UCSD-AML1 (cell line): ENCODE results near the gene DTX2.
A peak's percentile ranks its signal among the peaks of the same experiment; 100 is the strongest.
"Not testable (repeated sequence)": the region's sequence is repeated elsewhere in the genome, so short reads cannot be mapped to it uniquely, and the experiment has no call there.

ENCODE experiments used
- DNase-seq: peaks from one replicate; lab custom pipeline; 2025; ENCODE audit not compliant: unreplicated experiment; lab: John Stamatoyannopoulos, UW

Gene DTX2

DNA sequence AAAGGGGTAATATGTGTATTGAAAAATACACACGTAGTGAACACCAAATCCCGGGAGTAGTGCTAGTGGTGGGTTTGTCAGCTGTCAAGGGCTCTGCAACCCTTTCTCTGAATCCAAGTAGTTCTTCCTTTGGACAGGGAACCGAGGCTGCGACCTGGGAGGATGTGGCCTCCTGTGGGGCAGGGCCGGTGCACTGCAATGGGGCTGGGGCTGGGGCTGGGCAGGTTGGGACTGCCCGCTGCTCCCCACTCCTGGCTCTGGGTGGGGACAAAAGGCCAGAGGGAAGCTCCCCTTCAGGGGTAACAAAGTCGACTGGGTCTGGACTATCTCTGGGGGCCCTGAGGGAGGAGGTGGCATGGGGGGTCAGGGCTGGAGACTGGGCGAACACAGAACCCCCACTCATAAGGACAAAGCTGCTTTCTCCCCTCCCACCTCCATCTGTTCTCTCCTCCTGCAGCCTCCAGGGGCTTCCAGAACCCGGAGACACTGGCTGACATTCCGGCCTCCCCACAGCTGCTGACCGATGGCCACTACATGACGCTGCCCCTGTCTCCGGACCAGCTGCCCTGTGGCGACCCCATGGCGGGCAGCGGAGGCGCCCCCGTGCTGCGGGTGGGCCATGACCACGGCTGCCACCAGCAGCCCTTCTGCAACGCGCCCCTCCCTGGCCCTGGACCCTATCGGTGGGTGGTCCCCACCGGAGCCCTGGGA lies 49.8 kb downstream of the DTX2 start:
- DNase-seq: not testable (repeated sequence)

DNA sequence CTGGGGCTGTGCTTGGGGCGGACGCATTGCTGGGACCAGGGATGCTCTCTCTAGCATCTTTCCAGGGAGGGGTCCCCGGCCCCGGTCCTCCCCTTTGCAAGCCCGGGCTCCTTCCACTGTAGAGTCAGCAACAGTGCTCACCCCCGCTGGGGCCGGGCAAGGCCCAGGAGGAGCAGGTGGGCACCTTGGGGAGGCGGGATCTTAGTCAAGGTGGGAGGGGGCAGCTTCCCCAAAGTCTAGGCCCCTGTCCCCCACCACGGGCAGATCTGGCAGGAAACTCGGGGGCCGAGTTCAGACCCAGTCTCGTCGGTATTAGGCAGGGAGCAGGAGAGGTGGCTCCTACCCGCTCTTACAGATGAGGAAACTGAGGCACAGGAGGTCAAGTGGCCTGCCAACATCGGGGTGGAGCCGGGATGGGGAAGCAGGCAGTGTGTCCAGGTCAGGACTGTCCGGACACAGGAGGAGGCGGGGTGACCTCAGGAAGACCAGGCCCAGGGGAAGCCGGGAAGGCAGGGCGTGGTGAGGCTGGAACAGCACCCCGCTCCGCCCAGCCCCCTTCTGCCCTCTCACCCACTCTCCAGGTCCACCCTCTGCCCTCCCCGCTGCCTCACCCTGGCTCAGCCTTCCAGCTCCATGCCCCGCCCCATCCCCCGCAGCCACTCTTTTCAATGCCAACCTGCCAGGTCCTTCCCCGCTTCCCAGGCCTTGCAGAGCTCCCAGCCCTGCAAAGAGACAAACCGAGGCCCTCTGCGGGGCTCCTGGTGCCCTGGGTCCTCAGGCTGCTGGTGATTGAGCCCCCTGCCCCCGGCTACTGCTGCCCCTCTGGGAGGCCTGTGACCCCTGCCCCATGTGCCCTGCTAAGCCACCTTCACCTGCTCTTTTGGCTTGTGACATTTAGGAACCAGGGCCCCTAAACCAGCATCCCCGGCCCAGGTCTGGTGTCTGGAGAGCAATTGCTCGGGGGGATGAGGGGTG lies 50.7 kb downstream of the DTX2 start:
- DNase-seq: not testable (repeated sequence)

DNA sequence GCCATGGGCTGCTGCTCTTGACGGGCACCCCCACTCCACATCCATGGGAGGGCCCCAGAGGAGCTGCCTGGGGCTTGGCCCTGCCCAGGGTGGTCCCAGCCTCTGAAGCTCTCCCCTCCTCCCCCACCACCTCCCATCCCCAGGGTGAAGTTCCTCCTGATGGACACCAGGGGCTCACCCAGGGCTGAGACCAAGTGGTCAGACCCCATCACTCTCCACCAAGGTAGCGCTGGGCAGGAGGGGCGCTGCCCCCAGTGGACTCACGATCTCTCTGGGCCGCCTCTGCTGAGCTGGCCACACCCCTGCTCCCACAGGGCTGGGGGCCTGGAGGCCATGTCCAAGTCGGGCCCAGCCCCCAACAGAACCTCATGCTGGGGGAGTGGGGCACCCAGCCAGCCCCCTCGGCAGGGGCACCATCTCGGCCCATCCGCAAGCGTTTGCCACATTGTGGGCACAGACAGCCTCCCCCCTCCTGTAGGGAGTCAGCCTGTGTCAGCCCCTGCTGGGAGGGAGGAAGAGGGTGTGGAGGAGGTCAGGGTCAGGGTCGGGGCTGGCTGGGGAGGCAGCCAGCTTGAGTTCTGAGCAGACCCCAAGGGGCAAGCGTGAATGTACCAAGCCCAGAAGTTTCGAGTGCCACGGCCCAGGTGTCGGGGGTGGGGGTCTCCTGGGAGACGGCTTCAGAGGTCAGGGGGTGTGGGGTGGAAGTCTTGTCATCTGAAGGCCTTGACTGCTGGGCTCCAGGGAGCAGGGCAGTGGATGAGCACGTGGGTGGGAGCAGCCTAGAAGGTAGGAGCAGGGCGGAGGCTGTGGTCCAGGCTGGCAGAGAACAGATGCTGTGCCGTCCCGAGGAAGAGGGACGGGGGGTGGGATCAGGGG lies 51.7 kb downstream of the DTX2 start:
- no peak for DNase-seq

- DNase-seq: no peak
These were observed 52.6 kb downstream of the DTX2 start for GRCh38 chr7:76513817-76514799.

GRCh38 chr7:76514926-76515771 lies 53.6 kb downstream of the DTX2 start:
- no peak for DNase-seq

GRCh38 chr7:76515999-76516443 lies 54.5 kb downstream of the DTX2 start:
- DNase-seq: peak; percentile 27

DNA sequence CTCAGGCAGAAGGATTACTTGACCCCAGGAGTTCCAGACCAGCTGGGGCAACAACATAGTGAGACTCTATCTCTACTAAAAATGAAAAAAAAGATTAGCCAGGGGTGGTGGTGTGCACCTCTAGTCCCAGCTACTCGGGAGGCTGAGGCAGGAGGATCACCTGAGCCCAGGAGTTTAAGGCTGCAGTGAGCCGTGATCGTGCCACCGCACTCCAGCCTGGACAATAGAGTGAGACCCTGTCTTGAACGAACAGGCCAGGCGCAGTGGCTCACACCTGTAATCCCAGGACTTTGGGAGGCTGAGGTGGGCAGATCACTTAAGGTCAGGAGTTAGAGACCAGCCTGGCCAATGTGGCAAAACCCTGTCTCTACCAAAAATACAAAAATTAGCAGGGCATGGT lies 55.4 kb downstream of the DTX2 start:
- not testable (repeated sequence) for DNase-seq

DNA sequence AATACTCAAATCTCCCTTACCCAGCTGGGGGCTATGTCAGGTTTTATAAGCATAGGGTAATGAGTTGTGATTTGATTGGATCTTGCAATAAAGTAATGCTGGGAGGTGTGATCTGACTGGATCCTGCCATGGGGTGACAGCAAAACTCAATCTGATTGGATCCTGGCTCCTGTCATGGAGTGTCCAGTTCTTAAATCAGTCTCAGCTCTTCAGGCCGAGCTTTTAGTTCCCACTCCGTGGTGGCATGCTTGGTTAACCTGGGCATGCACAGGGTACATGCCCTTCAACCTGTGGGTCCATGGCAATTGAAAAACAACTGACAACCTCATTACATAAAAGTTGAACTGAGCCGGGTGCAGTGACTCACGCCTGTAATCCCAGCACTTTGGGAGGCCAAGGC lies 64.7 kb downstream of the DTX2 start:
- DNase-seq: not testable (repeated sequence)

DNA sequence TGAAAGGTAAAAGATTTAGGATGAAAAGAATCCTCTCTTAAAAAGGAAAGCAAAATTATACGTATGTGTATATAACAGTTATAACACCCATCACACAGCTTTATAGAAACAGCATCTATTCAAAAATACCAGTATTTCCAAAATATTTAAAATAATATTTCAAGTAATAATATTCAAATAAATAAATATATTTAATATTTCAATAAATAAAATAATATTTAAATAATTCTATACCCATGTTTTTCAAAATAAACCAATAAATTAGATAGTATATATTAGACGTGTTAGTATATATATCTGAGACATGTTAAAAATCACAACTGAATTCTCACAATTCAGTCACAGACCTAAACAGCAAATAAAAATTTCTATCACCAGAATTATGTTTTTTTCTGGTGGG lies 70.1 kb downstream of the DTX2 start:
- not testable (repeated sequence) for DNase-seq

DNA sequence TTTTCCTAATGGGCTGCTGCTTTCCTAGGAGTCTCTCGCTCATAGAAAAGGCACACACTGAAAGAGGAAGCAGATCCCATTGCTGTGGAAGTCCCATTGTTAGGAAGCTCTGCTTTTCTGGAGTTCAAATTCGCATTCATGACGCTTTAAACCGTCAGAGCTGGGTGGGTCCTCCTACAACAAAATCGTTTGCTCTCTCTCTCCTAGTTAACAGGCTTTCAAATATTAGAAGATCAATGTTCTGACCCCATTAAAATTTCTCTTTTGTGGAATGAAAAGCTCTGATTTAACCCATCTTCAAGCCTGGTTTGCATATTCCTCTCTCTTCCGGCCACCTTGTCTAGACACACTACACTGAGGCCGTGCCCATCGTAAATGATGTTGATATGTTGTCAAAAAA lies 81.7 kb downstream of the DTX2 start, which contains the start of gene SPDYE16:
TSS of gene SPDYE16 (minus strand) at position 101 of the 400 bp plus-strand sequence. CDS start 1,838 bp downstream, outside the sequence.
- not testable (repeated sequence) for DNase-seq

GRCh38 chr7:76549025-76549854 lies 87.7 kb downstream of the DTX2 start:
- peak; percentile 83 for DNase-seq

- not testable (repeated sequence) for DNase-seq
These were observed 88.3 kb downstream of the DTX2 start for GRCh38 chr7:76549855-76550248.

- DNase-seq: not testable (repeated sequence)
These were observed 90.5 kb downstream of the DTX2 start for GRCh38 chr7:76551992-76552391.
